SK-N-DZ (cell line): ENCODE data around the gene IGSF9.

Source experiments
- DNase-seq: peaks from one replicate; pipeline ENCODE4 v3.0.0-alpha.2; 2015; ENCODE audit warnings: low spot score

IGSF9 gene

DNA sequence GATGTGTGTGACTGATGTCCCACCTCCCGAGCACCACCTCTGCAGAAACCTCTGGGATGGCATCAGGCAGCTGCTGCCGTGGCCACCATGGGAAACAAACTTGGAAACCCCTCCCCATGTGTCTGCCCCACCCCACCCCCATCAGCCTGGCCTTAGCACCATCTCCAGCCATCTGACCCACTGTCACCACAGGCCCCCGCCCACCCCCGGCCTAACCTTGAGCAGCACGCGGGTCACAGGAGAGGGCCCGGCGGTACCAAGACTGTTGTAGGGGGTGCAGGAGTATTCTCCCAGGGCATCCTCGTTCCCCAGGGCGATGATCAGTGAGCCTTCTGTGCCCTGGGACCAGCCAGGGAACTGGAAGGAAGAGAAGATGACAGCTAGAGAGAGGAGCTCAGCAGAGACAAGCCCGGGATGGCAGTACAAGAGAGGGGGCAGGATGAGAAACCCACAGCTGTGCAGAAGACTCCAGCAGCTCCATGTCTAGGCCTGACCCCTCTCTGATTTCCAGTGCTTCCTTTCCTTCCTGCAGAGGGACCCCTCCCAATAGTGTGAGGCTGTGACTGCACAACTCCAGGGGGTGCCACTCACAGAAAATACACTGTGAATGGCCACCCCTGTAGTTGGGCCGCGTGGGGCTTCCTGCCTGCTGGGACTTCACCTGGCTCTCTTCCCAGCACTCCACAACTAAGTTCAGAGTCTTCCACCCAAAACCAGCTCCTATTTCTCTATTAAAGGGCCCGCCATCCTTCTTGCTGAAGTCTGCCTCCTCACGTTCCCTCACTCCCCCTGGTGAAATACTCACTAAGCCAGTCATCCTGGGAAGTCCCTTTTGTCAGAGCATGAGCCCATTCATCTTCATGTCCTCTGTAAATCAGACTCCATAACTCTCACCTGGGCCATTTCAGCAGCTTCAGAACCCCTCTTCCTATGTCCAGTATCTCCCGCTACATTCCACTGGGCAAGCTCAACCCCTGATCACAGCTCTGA is 12.8 kb downstream of the IGSF9 start:
- no peak for DNase-seq

DNA sequence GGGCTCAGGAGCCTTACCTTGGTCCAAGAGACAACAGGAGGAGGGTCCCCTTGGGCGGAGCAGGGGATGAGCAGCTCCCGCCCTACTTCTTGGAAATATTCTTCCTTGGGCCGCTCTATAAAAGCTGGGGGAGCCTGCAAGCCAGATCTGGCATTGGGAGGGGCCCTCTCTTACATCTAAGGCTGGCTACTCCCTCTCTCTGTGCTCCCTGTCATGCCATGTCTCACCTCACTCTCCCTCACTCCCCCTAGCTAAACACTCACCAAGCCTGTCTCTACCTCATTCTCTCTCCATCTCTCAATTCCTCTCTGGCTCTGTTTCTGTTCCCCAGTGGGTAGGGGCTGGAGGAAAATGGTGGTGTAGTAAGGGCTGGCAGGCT is 13.6 kb downstream of the IGSF9 start:
- no peak for DNase-seq

DNA sequence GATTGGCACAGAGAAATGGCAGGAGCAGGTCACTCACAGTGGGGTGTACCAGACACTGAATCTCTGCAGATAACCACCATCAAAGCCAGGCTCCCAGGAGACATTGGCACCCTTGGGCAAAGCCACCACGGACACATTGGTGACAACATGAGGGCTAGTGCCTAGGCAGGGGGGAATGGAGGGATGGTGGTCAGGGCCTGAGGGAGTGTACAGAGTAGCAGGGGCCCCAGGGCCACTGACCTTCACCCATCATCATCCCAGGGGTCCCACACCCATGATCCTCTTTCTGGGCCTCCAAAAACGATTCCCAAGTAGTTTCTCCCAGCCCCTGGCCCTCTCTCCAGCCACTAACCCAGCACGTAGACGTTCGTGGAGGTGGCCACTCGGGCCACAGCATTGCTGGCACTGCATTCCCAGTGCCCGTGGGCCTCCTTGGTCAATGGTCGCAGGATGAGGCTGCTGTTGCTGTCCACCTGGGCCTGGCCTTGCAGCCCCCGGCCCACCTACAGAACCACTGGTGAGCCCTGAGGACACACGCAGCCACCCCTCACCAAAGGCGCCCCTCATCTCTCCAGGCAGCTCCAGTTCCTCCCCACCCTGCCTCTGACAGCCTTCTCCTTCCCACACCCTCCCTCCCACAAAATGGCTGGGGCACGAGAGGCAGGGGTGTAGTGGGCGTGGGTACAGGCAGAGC is 14.2 kb downstream of the IGSF9 start:
- DNase-seq, result no peak

DNA sequence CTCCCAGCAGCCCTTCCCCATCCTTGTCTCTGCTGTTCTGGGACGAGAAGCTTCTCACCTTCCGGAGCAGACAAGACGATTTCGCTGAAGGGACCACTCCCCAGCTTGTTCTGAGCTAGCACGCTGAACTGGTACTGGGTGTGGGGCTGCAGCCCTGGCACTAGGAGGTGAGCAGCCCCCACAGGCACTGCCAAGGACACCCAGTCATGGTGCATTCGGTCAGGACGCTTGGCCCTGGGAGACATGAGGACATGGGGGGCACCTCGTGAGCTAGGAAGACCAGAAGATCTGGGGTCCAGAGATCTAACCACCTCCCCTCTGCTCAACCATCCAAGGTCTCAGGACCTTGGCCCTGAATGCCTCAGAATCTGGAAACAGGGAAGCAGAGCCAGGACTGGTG is 14.8 kb downstream of the IGSF9 start:
- no peak for DNase-seq

DNA sequence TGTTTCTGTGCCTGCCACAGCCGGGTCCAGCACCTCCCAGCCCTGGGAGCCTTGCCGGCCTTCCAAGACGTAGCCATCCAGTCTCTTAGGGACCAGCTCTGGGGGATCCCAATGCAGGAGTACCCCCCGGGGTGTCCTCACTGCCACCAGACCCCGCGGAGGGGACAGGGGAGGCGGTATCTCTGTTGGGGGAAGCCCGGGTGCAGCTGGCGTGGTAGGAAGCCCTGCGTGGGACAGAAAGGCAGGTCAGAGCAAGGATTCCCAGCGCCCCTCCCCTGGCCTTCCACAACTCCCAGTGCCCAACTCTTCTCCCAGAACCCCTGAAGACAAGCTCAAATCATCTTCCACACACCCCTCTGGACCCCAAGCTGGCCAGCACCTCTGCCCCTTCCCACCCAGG is 15.2 kb downstream of the IGSF9 start:
- DNase-seq, result no peak

DNA sequence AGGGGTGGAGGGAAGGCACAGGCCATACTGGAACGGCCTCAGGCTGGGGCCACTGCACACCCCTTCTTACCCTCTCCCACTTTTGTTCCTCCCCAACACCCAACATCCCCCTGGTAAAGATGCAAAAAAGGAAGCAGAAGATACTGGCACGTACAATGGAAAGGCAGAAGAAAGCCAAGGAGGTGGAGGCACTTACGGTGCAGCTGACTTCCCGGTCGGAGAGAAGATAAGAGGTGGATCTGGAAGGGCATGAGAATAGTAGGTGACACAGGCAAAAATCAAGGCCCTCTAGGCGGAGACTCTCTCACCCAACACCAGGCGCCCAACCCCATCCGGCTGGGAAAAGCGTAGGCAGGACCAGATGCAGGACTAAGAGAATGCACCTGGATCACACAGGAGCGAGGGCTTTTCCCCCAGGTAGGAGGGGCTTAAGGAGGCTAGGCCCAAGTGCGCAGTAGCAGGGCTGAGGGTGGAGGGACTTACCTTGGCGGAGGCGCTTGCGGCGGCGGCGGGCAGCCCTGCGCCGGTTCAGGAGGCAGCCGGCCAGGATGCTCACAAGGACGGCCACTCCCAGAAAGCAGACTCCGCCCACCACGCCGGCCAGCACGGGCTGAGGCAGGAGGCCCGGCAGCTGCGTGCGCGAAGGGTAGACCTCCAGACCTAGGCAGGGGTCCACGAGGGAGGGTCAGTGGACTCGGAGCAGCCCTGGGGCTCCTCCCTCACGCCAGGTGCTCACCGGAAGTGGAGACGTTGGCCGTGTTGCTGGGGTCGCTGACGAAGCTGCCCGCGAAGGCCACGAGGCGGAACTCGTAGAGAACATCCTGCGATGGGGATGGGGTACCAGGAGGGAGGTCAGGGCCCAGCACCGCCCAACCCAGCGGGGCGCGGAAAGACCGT is 16.0 kb downstream of the IGSF9 start:
- DNase-seq, result no peak

DNA sequence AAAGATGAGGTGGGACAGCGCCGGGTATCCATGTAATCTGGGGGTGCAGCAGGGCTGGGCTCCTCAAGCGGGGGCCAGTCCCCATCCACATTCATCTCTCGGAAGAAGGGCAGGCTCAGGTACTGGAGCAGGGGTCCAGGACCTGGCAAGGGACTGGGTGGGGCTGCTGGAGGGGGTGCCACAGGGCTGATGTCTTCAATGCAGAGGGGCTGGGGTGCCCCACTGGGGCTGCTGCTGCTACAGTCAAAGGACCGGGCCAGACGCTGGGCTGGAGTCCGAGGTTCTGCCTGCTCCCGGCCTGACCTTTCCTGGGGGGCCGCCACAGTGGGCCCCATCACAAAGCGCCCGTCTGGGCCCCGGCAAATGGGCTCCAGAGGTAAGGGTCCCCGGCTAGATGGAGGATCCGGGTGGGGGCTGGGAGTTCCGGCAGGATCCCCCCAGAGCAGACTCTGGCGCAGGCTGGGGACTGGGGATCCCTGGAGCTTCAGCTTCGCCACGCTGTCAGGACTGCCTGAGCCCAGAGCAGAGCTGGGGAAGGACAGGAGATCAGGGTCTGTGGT is 16.8 kb downstream of the IGSF9 start:
- DNase-seq, result no peak

DNA sequence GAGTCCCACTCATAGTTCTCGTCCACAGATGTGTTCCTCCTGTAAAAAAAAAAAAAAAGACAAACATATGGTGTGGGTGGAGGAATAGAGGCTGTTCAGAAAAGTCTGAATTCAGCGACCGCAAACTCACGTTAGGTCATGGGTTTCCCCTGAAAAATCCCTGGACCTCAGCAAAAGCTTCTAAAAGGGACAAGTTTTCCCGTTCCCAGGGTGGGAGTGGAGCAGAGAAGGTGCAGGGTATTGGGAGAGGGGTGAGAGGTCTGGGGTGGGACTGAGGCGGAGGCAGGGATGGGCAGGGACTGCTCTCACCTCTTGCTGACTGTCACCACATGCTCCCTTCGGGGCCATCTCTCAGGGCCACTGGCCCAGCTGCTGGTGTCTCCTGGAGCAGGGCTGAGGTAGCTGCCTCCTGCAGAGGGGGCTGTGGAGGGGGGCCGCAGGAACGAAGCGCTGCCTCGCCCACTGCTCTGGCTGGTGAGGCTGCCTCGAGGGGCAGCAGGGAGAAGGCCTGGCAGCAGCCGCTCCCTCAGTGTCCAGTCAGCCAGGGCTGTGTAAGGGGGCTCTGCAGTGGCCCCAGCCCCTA is 17.5 kb downstream of the IGSF9 start:
- DNase-seq, result no peak

DNA sequence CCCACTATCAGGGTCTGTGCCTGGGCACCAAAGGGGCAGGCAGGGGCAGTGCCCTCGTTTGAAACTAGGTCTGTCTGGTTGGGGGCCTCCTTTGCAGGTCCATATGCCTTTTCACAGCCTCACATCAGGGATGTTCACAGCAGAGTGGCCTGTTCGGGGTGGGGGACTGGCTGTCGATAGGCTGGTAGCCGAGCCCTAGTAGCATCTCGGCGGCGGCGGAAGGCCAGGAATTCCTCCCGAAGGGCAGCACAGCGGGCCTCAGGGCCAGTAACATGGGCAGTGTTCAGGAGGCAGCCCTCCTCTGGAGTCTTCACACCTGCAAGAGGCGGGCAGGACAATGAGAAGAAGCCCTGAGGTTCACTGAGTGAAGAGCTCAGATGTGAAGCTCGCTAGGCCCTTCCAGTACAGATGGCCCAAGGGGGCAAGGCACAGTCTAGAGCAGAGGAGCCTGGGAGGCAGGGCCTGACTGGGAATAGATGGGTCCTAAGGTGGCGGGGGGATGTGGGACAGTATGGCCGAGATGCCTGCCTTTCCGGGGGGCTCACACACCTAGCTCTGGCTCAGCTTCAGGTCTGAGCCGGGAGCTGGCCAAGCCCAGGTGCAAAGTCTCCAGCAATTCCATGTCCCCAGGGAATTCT is 18.1 kb downstream of the IGSF9 start:
- no peak for DNase-seq

DNA sequence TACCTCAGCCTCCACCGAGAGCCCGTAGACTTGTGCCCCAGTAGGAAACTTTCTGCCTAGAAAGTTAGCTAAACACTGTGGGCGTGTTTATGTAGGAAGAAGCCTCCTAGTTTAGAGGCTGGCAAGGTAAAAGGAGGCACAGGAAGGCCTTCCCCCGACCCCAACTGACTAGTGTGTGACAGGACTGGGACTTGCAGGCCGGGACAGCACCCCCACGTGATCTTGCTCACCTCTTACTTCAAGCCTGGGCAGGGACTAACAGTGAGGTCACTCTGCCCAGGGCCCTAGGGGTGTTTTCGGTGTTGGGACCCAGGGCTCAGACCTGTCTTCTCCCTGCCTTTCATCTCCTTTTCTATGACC is 19.7 kb downstream of the IGSF9 start:
- DNase-seq, result no peak

DNA sequence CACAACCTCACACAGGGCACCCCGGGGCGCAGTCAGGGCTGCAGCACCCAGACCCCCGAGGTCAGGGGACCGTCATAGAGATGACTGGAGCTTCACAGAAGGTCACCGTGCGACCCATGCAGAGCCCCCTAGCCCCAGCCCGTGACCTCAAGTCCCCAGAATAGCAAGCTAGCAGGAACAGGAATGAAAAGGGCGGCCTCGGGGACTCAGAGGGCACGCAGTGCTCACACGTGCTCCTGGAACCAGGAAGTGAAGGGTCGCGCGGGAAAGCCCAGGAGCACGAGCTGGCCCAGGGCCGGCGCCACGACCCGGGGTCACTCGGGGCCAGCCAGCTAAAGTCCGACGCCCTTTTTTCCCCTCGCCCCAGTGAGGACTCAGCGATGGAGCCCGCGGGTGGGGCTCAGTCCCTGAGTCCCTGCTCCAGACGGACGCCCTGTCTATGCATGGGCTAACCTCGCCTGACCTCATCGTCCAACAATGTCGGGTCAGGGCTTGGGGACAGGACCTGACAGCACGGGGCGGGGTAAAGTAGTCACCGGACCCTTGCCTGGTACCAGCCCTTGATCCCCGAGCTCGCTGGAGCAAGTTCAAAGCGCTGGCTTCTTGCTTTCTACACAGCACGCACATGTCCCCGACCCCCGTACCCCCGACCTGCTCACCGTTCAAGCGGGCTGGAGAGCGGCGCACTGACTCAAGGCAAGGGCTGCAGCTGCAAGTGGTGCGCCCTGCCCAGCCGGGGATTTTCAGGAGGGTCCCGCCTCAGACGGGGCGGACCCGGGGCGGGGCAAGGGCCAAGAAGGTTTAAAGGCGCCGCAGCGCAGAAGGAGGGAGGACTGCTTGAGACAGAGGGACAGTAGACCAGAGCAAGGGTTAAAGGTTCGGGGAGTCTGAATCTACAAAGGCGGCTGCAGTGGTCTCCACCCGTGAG is 20.4 kb downstream of the IGSF9 start, which contains the start of gene TAGLN2:
Gene TAGLN2, minus strand, starts transcription at position 717 of the 928 bp plus-strand sequence. CDS start 4,998 bp downstream, outside the sequence.
- DNase-seq, result peak; percentile 92

DNA sequence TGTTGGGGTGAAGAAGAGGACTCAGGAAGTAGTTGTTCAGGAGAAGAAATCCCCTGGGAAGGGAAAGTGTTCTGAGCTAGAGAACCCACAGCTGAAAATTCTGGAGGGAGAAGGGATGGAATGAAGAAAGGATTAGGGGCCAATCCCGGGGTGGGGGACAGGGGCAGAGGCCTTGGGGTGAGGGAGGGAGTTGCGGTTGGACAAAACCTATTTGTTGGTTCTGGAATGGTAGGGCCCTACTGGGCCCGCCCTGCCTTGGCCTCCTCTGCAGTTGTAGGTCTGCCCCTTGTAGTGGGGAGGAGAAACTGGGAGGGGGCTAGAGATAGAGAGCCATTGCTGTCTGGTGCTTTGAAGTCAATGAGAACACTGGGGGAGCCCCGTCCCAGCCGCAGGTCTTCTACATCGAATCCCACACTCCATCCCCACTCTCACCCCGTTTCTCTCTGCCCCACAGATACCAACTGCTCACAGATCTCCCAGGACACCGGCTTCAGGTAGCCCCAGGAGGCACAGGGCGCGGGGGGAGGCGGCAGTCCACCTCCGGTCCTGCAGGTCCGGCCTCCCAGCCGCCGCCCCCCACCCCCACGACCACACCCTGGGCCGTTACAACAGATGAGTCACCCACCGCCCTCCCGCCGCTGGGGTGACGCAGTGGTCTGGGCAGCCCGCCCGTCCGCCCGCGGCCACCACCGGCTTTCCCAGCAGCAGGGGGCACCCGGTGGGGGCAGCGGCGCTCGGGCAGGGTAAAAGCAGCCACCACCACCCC is 21.2 kb downstream of the IGSF9 start:
- no peak for DNase-seq

DNA sequence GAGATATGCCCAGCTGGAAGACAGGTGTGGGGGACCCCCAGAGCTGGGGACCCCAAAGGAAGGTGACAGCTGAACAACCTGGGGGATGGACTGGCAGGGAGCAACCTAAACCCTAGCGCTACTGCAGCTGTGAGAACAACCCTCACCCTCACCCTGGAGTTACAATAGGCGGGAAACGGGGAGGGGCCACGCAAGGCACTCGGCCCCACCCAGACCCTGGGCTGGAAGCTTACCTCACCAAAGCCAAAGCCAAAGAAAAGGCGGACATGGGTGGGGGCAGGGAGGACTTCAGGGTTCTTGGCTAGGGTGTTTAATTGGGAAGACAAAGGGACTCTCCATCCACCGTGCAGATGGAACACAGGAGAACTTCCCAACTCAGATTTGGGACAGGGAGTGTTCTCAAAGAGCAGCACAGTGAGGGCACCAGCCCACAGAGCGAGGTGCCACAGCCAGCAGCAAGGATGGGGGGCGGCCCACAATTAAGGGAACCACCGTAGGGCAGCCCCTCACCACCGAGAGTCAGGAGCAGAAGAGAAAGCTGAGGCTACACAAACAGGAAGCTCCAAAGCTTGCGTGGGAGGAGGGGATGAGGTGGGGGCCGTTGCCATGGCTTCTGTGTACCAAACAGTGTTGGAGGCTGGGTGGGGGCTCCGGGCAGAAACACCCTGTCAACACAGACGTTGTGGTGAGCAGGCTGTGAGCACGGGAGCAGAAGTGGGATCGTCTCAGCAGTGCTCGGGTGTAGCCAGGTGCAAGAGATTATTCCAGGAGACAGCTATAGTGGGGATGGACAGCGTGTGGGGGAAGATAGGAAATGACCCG is 22.0 kb downstream of the IGSF9 start:
- peak; percentile 70 for DNase-seq

DNA sequence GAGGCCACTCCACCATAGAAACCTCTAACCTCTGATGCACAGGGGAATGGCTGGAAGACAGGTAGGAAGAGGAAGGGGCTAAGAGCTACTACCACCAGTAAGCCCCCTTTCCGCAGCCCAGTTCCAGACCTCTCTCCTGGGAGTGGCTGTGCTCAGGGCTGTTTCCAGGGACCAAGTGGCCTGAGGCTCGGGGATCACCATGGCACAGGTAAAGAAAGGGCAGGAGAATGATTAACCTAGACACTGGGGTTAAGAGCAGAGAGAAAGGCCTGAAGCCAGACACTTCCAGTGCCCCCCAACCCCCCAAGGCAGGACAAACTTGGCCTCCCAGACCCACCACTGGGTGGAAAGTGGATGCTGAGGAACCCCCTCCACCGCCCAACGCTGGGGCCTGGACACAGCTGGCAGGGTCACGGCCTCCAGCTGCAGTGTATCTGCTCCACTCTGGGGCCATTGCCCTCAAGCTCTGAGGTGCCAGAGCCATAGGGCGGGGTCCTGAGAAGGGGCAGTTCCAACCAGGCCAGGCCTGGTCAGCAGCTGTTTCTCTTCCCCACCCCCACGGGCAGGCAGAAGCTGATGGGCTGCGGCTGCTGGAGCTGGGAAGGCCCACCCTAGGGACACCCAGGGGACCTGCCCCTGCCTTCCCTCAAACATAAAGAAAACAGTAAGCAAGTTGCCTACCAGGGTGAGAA is 22.8 kb downstream of the IGSF9 start:
- peak; percentile 73 for DNase-seq

DNA sequence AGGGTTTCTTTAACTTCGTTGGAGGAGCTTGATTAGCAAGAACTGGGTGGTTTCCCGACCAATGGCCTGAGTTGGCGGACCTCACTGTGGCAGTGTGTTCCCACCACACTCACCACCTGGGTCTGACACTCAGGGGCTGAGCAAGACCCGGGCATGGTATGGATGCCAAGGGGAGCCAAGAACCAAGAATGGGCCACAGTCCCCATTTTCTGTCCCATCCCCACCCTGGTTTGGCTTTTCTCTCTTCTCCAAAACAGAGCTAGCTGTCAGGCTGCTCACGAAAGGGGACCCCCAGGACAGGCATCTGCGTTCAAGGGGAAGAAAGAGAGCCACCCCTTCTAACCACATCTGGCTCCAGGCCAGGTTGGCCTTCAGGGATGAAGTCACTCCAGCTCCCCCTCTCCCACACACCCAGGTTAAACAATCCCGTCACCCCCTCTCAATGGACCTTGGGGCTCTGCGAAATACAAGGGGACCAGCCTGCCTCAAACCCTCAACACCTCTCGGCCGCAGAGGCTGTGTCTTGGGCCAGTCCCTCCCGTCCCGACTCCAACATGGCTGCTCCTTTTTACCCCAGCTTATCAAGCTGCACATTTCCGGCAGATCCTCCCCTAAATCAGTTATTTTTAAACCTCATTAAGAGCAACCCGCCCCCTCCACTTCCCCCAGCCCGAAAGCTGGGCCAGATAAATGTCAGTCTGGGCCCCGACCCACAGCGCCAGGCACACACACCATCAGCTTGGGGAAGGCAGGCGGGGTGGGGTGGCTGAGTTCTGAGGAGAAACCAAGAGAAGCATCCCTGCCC is 23.5 kb downstream of the IGSF9 start:
- DNase-seq, result peak; percentile 37

DNA sequence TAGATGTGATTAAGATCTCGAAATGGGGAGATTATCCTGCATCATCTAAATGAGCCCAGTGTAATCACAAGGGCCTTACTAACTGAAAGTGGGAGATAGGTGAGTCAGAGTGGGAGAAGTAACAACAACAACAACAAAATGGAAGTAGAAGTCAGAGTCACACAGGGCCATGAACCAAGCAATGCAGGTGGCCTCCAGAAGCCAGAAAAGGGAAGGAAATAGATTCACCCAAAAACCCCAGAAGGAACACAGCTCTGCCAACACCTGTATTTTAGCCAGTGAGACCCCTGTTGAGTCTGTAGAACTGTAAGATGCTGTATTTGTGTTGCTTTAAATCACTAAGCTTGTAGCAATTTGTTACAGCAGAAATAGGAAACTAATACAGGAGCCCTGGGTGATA is 24.2 kb downstream of the IGSF9 start:
- no peak for DNase-seq
